RKO (cell line): ENCODE results near the gene GNA12.
"Not testable (repeated sequence)": the region's sequence is repeated elsewhere in the genome, so short reads cannot be mapped to it uniquely, and the experiment has no call there.

ENCODE experiments used
- DNase-seq: peaks from one replicate; pipeline ENCODE4 v3.0.0-alpha.2; 2016; ENCODE audit warnings: low spot score

The GNA12 gene

DNA sequence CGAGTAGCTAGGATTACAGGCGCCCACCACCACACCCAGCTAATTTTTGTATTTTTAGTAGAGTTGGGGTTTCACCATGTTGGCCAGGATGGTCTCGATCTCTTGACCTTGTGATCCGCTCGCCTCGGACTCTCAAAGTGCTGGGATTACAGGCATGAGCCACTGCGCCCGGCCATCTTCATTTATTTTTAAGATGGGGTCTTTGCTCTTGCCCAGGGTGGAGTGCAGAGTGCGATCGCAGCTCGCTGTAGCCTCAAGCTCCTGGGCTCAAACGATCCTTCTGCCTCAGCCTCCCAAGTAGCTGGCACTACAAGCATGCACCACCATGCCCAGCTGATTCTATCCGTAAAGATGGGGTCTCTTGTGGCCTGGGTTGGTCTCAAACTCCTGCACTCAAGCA lies 116.9 kb downstream of the GNA12 start:
- DNase-seq: not testable (repeated sequence)

DNA sequence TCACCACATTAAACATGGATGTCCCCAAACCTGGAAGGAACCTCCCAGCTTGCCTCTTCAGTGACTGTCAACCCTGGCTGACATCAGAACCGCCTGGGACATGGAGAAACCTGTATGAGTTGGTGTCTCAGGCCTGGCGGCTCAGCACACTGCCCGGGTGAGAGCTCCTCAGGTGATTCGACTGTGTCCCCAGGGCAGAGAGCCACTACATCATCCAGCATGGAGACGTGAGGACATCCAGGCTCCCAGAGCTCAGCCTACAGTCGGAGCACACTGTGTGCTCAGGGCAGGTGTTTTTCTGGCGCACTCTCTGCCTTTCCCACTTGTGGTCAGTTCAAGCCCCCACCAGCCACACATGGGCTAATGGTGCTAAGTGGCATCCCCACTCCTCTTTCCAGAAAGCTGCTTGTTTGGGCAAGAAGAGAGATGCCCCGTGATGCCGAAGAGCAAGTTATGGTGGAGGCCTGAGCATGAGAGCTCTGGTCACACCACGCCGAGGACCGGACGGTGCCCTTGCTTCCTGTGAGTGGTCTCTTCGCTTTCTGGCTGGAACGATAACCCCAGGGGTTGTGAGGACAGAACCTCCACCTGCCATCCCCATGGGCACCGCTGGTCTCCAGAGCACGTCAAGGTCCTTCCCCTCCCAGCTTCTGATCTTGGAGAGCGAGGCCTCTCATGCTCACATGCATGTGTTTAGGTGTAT lies 117.6 kb downstream of the GNA12 start:
- DNase-seq: no peak

DNA sequence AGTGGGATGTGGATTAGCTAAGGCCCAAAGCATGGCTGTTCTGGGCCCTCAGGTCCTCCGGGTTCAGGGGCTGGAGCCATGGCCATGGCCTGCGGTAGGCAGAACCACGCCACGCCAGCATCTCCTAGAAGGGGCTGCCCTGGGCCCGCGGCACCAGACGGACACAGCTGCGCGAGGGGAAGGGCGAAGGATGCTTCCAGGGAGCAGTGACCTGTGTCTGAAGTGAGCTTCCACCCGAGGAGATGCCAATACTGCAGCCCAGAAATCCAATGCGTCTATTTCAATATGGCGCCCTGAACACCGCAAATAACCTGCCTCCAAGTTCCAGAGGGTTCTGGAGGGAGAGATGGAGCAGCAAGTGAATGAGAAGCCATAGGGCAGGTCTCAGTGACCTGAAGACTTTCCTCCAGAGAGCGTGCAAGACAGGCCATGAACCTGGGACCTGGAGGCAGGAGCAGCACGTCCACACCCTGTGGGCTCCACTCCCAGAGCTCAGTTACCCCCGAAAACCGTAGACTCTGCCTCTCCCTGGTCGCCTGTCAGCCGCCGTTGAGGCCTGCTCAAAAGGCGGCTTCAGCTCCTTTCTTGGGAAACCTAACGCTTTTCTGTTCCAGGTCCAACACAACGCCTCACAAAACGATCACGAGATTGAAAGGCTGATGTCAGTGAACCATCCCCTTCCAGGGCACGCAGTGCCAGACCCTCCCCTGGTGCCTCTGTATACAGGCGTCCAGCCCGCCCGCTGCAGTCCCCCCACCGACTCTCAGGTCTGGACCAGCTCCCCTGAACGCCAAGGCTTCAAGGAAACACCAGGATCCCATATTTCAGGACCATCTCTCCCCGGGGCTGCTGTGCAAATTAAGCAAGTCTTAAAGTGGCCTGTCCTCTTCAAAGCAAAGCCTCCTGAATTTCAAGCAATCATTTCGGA lies 118.7 kb downstream of the GNA12 start:
- no peak for DNase-seq

DNA sequence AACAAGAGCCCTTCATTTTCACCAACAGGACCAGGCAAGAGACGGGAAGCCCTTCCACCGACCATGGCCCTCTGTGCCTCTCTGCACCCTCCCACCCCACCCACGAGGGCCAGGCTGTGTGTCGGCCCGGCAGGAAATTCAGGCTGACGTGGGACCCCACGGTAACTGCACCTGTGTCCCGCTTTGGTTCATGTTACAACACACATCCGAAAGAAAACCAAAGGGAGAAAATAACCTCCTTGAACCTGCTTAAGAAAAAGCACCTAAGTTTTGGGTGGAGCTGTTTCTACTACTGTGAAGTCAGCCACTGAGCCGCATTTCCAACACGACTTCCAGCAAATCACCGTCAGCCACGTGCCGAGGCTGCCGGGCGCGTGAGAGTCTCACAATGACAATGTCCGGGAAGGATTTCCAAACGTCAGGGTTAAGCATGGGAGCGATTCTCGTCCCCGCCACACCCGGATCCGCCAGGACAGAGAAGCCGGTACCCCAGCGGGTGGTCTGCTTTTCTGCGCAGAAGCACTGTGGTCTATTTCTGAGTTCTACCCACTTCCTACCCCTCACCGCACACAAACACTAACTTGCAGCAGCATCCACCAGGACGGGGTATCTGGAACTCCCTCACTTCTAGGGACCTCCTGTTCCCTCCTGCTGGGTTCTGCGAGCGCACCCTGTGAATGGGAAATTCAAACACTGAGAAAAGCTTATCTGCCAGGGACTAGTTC lies 119.5 kb downstream of the GNA12 start:
- no peak for DNase-seq

DNA sequence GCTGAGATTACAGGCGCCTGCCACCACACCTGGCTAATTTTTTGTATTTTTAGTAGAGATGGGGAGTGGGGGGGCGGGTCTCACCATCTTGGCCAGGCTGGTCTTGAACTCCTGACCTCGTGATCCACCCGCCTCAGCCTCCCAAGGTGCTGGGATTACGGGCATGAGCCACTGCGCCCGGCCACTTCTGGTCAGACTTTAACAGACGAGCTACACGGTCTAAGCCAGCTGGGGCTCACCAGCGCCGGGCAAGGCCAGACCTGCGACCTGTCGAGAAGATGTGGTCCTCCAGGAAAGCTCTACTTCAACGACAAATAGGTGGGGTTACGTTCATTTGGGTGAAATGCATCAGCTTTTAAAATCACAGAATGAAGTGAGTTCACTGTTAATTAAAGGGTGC lies 120.1 kb downstream of the GNA12 start:
- not testable (repeated sequence) for DNase-seq

DNA sequence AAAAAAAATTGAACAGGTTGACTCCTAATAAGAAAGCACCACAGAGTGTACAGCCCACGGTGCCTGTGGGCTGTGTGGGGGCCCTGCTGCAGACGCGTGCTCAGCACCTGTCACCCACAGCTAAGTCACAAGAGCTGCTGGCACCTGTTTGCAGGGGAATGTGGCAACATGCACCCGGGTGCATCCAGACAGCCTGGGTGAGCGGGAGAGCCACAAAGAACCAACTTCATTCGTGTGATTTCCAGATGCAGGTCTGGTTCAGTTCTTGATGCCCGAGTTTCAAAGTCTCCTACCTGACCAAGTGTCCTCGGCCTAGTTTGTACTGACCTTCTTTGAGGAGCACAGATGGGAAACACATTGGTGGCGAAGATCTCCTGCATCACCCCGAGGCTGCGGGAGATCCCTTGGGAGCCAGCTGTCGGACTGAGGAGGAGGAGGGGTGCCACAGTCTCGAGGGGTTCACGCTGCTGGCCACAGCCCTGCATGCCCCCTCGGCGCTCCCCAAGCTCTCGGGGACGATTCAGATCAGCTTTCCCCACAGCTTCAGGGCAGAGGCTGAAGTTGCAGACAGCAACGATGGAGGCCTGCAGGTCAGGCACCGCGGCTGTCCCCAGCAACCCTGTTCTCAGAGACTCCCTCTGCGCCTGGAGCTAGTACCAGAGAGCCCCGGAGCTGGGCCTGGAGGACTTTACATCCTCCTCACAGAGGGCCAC lies 120.8 kb downstream of the GNA12 start:
- no peak for DNase-seq

DNA sequence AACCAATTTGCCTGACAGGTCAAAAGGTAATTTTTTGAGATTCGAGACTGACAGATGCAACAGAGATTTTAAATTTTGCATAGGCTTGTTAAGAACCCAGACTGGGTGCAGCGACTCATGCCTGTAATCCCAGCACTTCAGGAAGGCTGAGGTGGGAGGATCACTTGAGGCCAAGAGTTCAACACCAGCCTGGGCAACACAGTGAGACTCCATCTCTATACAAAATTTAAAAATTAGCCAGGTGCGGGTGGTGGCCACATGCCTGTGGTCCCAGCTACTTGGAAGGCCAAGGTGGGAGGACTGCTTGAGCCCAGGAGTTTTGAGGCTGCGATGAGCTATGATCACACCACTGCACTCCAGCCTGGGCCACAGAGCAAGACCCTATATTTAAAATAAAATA lies 121.5 kb downstream of the GNA12 start:
- DNase-seq: no peak

DNA sequence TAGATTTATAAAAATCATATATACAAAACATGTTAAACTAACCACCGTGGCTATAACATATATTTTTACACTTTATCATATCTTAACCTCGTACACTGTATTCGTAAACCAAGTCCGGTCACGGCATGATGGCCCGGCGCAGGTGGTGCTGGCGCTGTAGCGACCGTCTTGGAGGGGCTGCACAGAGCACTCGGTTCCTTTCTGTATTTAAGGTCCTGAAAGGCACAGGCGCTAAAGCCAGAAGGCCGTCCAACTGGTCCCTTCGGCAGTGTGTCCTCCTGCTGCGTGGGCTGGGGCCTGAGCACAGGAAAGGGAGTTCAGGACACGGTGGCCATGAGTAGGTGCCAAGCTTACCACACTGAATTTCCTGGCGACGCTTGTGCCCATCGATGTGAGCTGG lies 122.3 kb downstream of the GNA12 start:
- DNase-seq: no peak

DNA sequence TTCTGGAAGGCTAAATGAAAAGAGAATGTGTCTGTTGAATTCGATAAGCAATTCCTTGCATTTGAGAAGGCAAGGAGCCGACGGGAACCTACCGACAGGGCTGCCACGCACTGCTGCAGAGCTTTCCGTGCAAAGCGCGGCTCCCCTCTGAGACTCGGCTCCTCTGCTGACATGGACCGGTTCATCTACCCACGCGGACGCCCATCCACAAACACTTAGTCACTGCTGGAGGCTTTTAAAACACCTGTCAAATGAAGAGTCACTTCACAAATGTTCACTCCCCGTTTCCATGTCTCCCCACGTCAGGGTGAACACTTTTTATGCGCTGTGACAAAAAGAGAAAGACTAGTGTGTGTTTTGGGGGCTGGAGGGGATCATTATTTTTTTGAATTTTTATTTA lies 124.1 kb downstream of the GNA12 start:
- no peak for DNase-seq

DNA sequence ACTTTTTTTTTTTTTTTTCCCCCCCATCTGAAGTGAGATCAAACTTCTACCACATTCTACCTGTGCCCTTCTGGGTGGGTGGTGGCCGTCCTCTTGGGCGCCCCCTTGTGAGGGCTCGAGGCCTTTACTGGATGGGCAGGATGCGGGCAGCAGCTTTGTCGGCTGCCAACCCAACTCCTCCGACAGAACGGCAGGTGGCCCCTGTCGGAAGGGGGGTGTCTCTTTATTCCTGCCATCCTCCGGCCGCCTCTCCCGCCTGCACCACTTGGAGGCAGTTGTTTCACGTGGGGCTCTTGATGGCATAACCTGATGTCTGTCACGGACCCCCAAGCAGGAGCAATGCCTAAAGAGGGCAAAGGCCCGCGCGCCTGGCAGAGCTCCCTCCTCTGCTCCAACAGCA lies 125.1 kb downstream of the GNA12 start:
- DNase-seq: no peak

DNA sequence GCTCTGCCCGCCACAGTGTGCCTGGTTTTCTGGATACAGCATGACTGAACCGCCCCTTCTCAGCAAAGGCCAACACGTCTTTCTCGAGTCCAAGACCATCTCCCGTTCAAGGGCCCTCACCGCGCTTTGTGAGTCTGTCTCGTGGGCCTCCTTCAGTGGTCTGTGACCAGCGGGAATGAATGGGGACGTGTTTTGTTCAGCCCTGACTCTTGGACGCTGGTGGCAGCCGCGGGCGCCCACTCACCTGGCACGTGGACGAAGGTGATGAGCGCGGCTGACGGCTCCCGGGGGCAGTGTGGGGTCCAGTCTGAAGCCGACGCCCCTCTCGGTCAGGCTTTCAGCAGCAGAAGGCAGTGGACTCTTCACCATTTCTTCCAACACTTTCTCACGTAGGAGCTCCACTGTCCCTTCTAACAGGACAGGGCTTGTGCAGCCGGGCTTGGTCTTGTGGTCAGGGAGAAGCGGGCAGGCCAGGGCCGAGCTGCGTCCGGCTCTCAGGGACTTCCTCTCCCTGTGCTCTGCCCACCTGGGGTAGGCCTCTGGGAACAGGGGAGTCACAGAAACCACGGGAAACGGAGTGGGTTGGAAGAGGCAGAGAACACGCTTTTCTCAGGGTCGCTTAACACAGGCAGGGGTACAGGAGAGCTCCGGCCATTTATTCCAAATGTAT lies 125.7 kb downstream of the GNA12 start:
- no peak for DNase-seq

DNA sequence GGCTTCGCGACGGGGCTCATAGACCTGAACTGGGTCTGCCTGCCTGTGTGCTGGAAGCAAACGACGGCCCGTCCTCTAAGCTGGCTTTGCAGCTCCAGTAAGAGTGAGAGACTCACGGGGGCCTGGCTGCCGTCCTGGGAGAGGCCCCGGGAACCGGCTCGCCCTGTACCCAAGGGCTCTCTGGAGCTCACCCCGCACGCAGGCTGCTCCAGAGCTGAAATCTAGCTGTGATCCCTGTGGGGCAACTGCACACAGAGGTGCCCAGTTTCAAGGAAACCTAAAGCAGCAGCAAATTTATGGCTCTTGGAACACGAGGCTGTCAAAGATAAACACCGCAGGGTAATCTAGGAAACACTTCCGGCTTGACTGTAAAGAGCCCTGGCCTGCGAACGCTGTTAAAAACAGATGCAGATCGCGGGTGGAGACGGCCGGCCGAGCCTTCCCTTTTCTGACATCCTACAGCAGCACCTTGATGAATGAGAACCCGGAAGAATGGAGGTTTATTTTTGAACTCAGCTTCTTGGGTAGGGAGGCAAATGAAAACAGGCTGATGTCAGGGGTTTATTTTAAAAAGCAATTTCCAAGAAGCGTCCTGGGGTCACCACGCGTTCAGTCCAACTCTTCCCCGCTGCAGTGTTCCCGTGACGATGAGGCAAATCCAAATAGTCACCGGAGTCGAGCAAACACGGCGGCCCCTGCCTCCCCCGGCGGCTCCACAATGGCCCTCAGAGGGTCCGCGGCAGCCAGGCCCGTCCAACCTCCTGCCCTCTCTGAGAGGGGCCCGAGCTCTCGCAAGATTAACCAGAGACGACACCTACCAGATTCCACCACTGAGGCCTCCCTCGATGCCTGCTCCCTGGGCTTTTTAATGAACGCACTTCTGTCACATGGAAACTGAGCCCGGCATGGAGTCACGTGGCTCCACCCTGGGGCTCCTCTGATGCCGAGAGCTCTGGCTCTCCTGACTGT lies 126.5 kb downstream of the GNA12 start:
- DNase-seq: no peak

DNA sequence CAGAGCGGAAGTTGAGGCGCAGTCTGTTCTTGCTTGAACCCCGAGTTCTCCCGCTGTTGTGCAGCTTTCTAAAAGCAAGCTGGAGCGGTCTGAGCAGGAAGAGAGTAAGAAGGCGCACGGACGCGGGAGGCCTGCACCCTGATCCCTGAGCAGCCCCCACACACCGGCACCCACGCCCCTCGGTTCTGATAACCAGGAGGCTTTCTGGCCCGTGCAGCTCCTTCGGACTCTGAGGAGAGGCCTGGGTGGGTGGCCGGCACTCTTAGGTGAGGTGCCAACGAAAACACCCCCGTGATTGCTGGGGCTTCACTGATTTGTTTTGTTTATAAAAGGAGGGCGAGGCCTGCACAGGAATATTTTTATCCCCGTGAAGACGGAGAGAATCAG lies 127.2 kb downstream of the GNA12 start:
- no peak for DNase-seq

DNA sequence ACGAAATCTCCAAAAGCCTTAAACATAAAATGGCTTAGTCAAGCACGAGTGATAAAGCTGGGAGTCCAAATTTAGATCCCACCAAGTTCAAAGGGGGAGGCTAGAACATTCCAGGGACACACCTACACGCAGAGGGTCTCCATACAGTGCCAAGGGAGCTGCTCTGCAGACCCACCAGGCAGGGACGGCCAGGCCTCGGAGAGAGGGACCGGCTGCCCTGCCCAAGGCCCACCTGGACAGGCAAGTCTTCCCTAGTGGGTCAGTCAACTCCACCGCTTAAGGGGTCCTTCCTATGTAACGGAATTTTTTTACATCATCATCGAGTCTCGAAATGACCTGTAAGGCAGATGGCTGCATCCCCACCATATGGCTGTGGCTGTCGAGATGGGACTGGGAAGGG lies 127.6 kb downstream of the GNA12 start:
- DNase-seq: no peak

DNA sequence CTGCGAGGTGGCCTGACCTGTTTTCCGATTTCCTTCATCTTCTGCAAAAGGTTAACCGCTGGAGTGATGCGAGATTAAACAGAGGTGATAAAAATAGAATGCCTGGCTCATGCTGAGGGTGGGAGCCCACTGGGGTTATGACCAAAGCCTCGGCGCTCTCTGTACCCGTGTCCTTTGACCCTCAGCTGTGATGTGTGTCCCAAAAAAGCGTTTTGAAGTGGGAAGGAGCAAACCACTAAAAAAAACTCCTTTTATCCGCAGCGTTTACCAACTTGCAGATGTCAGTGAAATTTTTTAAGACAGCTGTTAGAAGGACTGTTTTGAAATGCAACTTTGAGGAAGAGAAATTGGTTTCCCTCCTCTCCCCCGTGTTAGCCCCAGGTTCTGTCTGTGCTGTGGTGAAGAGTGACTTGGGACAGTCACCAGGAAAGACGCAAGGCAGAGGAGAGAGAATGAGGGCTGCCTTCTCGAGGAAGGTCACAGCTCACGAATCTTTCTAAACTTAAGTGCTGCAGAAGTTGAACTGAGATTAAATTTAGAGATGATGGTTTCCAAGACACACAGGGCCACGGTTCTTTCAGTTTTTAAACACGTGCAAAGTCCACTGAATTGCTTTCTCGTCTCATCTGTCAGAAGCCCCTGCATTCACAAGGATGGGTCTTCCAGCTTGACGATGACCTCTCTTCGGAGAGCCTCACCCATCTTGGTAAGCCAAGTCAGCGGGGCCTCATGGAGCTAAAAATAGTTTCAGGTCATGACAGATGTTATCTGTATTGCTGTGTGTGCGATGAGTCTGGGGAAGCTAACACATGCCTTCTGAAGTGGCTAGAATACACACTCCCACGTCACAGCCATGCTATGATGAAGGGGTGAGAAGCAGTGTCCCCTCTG lies 128.5 kb downstream of the GNA12 start:
- no peak for DNase-seq

DNA sequence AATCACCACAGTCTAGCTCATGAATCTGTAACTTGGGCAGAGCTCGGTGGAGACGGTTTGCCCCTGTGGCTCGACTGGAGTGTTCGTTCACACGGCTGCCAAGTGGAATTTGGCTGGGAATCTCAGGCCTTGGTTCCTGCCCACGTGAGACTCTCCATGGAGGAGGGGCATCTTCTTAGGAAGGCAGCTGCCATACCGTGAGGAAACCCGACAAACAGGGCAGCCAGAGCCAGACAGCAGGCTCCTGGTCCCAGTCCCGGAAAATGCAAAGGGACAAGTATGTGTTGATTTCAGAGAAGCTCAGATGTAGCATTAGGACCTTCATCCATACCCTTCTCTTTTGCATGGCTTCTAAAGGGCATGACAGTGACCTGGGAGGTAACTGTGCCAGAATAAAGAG lies 129.5 kb downstream of the GNA12 start:
- no peak for DNase-seq

DNA sequence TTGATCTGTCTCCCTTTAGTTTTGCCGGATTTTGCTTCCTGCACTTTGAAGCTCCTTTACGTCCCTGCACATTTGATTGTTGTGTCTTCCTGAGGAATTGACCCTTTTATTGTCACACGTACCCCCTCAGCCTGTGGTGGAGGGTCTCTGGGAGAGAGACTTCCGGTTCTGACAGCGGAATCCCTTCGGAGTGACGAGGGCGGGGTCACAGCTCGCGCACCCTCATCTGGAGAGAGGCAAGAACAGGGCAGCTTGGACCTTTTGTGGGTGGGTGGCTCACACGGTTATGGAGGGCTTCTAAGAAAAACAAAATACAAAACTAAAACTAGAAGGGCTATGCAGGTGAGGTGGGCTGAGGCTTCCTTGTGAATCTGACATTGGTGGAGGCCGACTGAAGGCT lies 130.1 kb downstream of the GNA12 start:
- no peak for DNase-seq

DNA sequence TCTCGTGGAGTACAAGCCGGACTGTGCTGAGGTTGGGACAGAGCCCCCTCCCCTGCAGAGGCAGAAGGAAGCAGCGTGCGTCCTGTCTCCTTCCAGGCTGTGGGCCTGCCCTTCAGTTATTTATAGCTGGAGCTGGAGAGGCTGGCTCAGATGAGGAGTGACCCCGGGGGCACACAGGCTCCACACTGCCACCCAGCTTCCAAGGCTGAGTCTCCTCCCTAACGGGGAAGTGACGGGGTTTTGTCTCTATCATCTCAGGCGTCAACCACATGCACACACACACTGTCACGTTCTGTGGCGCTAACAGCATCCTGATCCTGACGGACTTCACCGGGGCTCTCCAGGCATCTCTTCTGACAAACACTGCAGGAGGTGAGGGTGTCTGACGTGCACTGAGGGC lies 130.7 kb downstream of the GNA12 start:
- DNase-seq: no peak

DNA sequence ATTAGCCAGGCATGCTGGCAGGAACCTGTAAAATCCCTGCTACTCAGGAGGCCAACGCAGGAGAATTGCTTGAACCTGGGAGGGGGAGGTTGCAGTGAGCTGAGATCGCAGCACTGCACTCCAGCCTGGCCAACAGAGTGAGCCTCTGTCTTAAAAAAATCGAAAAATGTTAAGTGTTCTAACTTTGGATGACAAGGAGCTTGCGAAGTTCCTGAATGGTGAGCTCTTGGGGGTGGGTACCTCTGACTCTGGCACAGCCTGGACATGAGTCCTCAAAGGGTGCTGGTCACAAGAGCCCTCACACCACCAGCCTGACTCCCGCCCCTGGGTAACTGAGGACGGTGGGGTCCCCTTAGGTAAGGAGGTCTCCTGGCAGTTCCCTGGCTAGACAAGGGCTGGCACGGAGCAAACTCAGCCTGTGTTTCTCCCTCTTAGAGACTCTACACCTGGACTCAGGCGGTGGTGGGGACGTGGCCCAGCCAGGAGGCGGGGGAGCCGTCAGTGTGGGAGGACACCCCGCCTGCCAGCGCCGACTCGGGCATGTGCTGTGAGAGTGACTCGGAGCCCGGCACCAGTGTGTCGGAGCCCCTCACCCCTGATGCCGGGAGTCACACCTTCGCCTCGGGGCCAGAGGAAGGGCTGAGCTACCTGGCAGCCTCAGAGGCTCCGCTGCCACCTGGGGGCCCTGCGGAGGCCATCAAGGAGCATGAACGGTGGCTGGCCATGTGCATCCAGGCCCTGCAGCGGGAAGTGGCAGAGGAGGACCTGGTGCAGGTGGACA lies 132.0 kb downstream of the GNA12 start:
- DNase-seq: no peak
